NCI-H524 (cell line): Measurements from ENCODE around the gene ZNF367.

Source experiments
- DNase-seq, 2 experiments: peaks; one replicate each; lab custom pipeline; 2025; lab: John Stamatoyannopoulos, UW

ZNF367 gene

GRCh38 chr9:96418083-96418919 lies at the start of gene ZNF367:
Gene ZNF367 (minus strand): TSS chr9:96418370. CDS start chr9:96418032, 338 bp downstream.
- peak; percentile 98 for DNase-seq

GRCh38 chr9:96467784-96468183 lies 49.6 kb upstream of the ZNF367 start:
- DNase-seq: no peak

DNA sequence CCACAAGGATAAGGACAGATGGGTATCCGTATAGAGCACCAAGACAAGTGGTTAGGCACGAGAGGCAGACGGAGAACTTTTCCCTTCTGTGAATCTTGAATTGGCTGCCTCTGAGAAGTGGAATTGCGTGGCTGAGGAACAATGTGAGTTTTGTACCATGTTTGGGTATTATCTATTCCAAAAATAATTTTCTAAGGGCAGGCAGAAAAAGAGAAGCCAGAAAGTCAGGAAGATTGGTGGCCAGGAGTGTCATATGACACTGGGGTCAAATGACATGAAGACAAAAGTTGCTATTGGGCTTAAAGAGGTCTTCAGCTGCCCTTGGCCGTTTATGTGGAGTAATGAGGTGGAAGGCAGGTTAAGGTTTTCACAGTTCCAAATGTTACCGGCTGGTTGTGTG lies 46.3 kb upstream of the ZNF367 start:
- DNase-seq: no peak

DNA sequence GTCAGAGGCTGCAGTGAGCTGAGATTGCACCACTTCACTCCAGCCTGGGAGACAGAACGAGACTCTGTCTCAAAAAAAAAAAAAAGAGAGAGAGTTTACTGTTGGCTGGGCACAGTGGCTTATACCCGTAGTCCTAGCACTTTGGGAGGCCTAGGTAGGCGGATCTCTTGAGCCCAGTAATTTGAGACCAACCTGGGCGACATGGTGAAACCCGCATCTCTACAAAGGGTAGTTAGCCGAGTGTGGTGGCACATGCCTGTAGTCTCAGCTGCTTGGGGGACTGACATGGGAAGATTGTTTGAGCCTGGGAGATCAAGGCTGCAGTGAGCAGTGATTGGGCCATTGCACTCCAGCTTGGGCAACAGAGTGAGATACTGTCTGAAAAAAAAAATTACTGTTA lies 44.4 kb upstream of the ZNF367 start:
- no peak for DNase-seq

DNA sequence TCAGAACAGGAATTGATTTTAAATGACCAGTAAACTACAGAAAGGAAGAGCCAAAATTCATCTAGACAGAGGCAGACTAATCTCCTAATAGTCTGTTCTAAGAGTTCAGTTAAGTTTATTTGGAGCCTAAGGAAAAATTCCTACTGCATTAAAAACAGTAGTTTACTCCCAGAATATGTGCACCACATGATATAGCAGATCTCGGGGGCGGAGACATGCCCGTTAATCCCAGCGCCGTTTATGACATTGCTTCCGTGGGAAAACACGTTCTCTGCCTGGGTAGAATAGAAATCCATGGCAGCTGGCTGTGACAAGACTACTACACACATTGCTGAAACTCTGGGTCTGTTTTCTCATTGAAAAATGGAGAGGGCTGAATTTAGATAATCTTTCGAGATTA lies 43.2 kb upstream of the ZNF367 start:
- no peak for DNase-seq

DNA sequence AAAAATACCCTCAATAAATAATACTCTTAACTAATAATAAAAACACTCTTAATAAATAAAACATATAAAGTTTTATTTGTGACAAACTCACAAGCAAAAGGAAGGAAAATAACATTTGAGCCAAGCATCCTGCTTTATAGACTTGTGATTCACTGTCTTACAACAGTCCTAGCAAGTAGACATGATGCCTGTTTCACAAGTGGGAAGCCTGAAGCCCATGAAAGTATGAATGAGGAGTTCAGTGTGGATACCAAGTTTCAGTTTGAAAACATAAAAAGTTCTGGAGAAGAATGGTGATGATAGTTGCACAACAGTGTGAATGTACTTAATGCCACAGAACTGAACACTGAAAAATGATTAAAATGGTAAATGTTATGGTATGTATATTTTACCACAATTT lies 42.7 kb upstream of the ZNF367 start:
- no peak for DNase-seq

GRCh38 chr9:96460470-96460869 lies 42.3 kb upstream of the ZNF367 start:
- DNase-seq: no peak

- no peak for DNase-seq
Measured at GRCh38 chr9:96459268-96460007, 41.3 kb upstream of the ZNF367 start.

- DNase-seq: no peak
Measured at GRCh38 chr9:96458226-96458625, 40.1 kb upstream of the ZNF367 start.

DNA sequence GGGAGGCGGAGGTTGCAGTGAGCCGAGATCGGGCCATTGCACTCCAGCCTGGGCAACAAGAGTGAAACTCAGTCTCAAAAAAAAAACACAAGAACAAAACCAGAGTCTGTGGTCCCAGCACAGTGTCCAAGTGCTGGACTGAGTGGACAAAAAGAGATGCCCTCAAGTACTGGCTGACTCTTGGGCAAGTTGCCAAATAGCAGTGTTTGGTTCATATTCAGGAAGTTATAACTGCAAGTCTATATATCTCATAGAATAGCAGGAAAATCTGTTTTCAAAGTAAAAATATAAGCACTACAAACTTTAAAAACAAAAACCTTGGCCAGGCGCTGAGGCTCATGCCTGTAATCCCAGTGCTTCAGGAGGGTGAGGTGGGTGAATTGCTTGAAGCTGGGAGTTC lies 39.1 kb upstream of the ZNF367 start:
- DNase-seq: no peak

GRCh38 chr9:96453625-96454024 lies 35.5 kb upstream of the ZNF367 start:
- peak in 1 of 2 experiments; percentile 18 for DNase-seq

- peak in 1 of 2 experiments; percentile 28 for DNase-seq
Measured at GRCh38 chr9:96450613-96451528, 32.7 kb upstream of the ZNF367 start.

DNA sequence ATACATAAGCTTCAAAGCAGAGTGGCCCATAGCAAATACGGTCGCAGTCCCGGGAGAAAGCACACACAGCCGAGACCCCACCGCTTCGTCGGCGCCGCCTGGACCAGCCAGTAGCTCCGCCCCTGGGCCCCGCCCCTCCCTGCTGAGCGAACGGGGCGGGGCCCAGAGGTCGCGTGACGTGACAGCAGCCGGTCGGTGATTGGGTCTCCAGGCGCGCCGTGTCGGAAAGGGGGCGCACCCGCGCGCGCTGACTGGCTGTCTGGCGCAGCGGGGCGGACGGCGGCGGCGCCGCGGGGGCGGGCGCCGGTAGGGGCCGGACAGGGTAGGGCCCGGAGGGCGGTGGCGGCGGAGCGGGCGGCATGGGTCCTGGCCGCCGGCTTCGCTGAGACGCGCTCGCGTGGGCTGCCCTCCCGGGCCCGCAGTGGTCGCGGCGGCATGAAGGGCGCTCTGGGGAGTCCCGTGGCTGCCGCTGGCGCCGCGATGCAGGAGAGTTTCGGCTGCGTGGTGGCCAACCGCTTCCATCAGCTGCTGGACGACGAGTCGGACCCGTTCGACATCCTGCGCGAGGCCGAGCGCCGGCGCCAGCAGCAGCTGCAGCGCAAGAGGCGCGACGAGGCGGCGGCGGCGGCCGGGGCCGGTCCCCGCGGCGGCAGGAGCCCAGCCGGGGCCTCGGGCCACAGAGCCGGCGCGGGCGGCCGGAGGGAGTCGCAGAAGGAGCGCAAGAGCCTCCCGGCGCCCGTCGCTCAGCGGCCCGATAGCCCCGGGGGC lies 31.9 kb upstream of the ZNF367 start, which contains the start of gene HABP4:
Gene HABP4, plus strand, starts transcription at position 325 of the 768 bp plus-strand sequence. Its CDS starts 111 bp downstream, at position 436.
- DNase-seq: peak; percentile 93 to 97

- DNase-seq: peak; percentile 73 to 85
Measured at GRCh38 chr9:96449523-96449844, 31.3 kb upstream of the ZNF367 start.

- peak in 1 of 2 experiments; percentile 74 for DNase-seq
Measured at GRCh38 chr9:96448546-96449170, 30.5 kb upstream of the ZNF367 start.

GRCh38 chr9:96447406-96447805 lies 29.2 kb upstream of the ZNF367 start:
- no peak for DNase-seq

DNA sequence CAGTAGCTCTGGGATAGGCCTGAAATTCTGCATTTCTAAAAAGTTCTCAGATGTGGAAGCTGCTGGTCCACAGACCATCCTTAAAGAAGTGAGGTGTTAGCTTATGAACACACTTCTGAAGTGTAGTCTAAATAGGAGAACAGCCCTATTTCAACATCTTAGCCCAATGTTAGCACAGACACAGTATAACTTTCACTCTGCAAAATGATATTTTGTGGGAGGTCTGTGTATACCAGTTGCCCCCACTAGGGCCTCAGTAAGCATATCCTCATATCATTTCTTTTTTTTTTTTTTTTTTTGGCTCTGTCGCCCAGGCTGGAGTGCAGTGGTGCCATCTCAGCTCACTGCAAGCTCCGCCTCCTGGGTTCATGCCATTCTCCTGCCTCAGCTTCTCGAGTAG lies 24.3 kb upstream of the ZNF367 start:
- no peak for DNase-seq

- peak in 1 of 2 experiments; percentile 32 for DNase-seq
Measured at GRCh38 chr9:96441798-96442445, 23.8 kb upstream of the ZNF367 start.

- no peak for DNase-seq
Measured at GRCh38 chr9:96440671-96441199, 22.6 kb upstream of the ZNF367 start.

DNA sequence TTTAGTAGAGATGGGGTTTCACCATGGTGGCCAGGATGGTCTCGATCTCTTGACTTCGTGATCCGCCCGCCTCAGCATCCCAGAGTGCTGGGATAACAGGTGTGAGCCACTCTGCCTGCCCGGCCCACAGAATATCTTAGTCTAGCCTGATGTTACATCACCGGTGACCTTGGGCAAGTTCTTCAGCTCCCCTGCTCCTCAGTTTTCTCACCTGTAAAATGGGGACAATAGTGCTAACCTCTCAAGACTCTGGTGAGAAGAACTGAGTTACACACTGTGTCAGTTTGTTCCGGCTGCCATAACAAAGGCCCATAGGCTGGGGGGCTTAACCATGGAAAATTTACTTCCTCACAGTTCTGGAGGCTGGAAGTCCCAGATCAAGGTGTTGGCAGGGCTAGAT lies 19.3 kb upstream of the ZNF367 start:
- no peak for DNase-seq
